Mesenchymal stem cell (in vitro differentiated cells and primary cell): Measurements from ENCODE around the gene PTPRR.
"Not testable (repeated sequence)": the region's sequence is repeated elsewhere in the genome, so short reads cannot be mapped to it uniquely, and the experiment has no call there.

Source experiments
- DNase-seq: peaks from one replicate; pipeline ENCODE4 v3.0.0-alpha.2; 2013
- H2AFZ ChIP-seq: one replicate; pipeline ENCODE4 v1.6.1; 2013; ENCODE audit warnings: low read depth, mild to moderate bottlenecking, control low read depth, inconsistent platforms, low read length, moderate library complexity
- H2AK5ac ChIP-seq: 2 replicates; pipeline ENCODE4 v1.6.1; 2013; ENCODE audit warnings: low read length, moderate library complexity, mild to moderate bottlenecking, inconsistent platforms; ENCODE audit not compliant: severe bottlenecking
- H2BK120ac ChIP-seq: one replicate; pipeline ENCODE4 v1.6.1; 2013; ENCODE audit warnings: low read depth, mild to moderate bottlenecking, inconsistent platforms, low read length, moderate library complexity
- H2BK12ac ChIP-seq, 2 experiments: one replicate each; pipeline ENCODE4 v1.6.1; 2013; ENCODE audit warnings: inconsistent platforms in 2 of 2, low read length in 2 of 2, mild to moderate bottlenecking in 2 of 2, moderate library complexity in 2 of 2, control low read depth in 1 of 2
- H2BK15ac ChIP-seq: one replicate; pipeline ENCODE4 v1.6.1; 2013; ENCODE audit warnings: mild to moderate bottlenecking, low read depth, inconsistent platforms; ENCODE audit not compliant: poor library complexity, severe bottlenecking
- H2BK5ac ChIP-seq: 2 replicates; pipeline ENCODE4 v1.6.1; 2013; ENCODE audit warnings: low read depth, mild to moderate bottlenecking, low read length, control low read depth, inconsistent platforms; ENCODE audit not compliant: poor library complexity, severe bottlenecking
- H3K14ac ChIP-seq, 2 experiments: one replicate each; pipeline ENCODE4 v1.6.1; 2013; ENCODE audit warnings: inconsistent platforms in 2 of 2, low read length in 2 of 2, control low read depth in 1 of 2, mild to moderate bottlenecking in 1 of 2, moderate library complexity in 1 of 2
- H3K18ac ChIP-seq, 2 experiments: one replicate each; pipeline ENCODE4 v1.6.1; 2013; ENCODE audit warnings: inconsistent platforms in 2 of 2, low read length in 2 of 2, control low read depth in 1 of 2, low read depth in 1 of 2, mild to moderate bottlenecking in 1 of 2
- H3K23ac ChIP-seq, 2 experiments: one replicate each; pipeline ENCODE4 v1.6.1; 2013; ENCODE audit warnings: inconsistent platforms in 2 of 2, low read length in 2 of 2, mild to moderate bottlenecking in 2 of 2, moderate library complexity in 2 of 2, control low read depth in 1 of 2
- H3K27ac ChIP-seq: 2 replicates; pipeline ENCODE4 v1.5.1; 2013; ENCODE audit warnings: mild to moderate bottlenecking, moderate library complexity, low read length, control low read depth, inconsistent platforms; ENCODE audit not compliant: poor library complexity, severe bottlenecking
- H3K27me3 ChIP-seq, 2 experiments: 2 replicates each; pipeline versions ENCODE4 v1.6.1 to v1.7.0; 2013; ENCODE audit warnings: low read length in 2 of 2, mild to moderate bottlenecking in 2 of 2, moderate library complexity in 2 of 2, control low read depth in 1 of 2, inconsistent platforms in 1 of 2; ENCODE audit not compliant: control insufficient read depth in 1 of 2, insufficient read depth in 1 of 2
- H3K36me3 ChIP-seq, 2 experiments: 2 replicates each; pipeline versions ENCODE4 v1.6.1 to v1.7.0; 2013; ENCODE audit warnings: low read length in 2 of 2, control low read depth in 1 of 2, inconsistent platforms in 1 of 2, low read depth in 1 of 2, mild to moderate bottlenecking in 1 of 2; ENCODE audit not compliant: insufficient read depth in 2 of 2, control insufficient read depth in 1 of 2
- H3K4ac ChIP-seq, 2 experiments: one replicate each; pipeline ENCODE4 v1.6.1; 2013; ENCODE audit warnings: inconsistent platforms in 2 of 2, low read length in 2 of 2, mild to moderate bottlenecking in 2 of 2, moderate library complexity in 2 of 2, control low read depth in 1 of 2, low read depth in 1 of 2
- H3K4me1 ChIP-seq: 2 replicates; pipeline ENCODE4 v1.6.1; 2013; ENCODE audit warnings: low read depth, low read length, control low read depth; ENCODE audit not compliant: control insufficient read depth, insufficient read depth
- H3K4me2 ChIP-seq: 2 replicates; pipeline ENCODE4 v1.6.1; 2013; ENCODE audit warnings: low read length, mild to moderate bottlenecking, inconsistent platforms; ENCODE audit not compliant: poor library complexity, severe bottlenecking
- H3K4me3 ChIP-seq, 2 experiments: 2 replicates each; pipeline versions ENCODE4 v1.5.1 to v1.7.0; 2013; ENCODE audit warnings: low read length in 2 of 2, mild to moderate bottlenecking in 2 of 2, control low read depth in 1 of 2, low read depth in 1 of 2; ENCODE audit not compliant: insufficient read depth in 1 of 2
- H3K79me1 ChIP-seq: replicated peaks from 2 replicates; pipeline ENCODE4 v1.6.1; 2013; ENCODE audit warnings: mild to moderate bottlenecking, control low read depth, low read length, inconsistent platforms; ENCODE audit not compliant: poor library complexity, severe bottlenecking
- H3K9ac ChIP-seq: 2 replicates; pipeline ENCODE4 v1.7.0; 2013; ENCODE audit warnings: mild to moderate bottlenecking, low read length, moderate library complexity
- H3K9me3 ChIP-seq: 2 replicates; pipeline ENCODE4 v1.7.0; 2013; ENCODE audit warnings: mild to moderate bottlenecking, low read length; ENCODE audit not compliant: control insufficient read depth
- H4K8ac ChIP-seq: one replicate; pipeline ENCODE4 v1.6.1; 2013; ENCODE audit warnings: inconsistent platforms, mild to moderate bottlenecking, low read length, moderate library complexity
- H4K91ac ChIP-seq: one replicate; pipeline ENCODE4 v1.6.1; 2013; ENCODE audit warnings: mild to moderate bottlenecking, low read length, inconsistent platforms
- WGBS: methylation state at CpG from one replicate; pipeline ENCODE4 v1.1.7; 2013; ENCODE audit warnings: mixed read lengths; 5-methylcytosine and 5-hydroxymethylcytosine counted together

The PTPRR gene

GRCh38 chr12:70739756-70740155 is 180.8 kb downstream of the PTPRR start:
- H3K14ac ChIP-seq = no peak overlapping the region
- no peak overlapping the region for H3K9ac ChIP-seq
- DNase-seq = no peak
- no peak overlapping the region for H2BK15ac ChIP-seq
- peaks cover 0 to 28% of the 10 kb centered on the region in 2 experiments for H3K27me3 ChIP-seq
- H3K18ac ChIP-seq = no peak overlapping the region
- H2BK120ac ChIP-seq = no peak overlapping the region
- no peak overlapping the region for H3K4me2 ChIP-seq
- H3K36me3 ChIP-seq = no peaks in the 10 kb centered on the region
- no peak overlapping the region for H4K8ac ChIP-seq
- H2BK5ac ChIP-seq = no peak overlapping the region
- H3K23ac ChIP-seq = no peak overlapping the region
- no peak overlapping the region for H3K27ac ChIP-seq
- no peaks in the 10 kb centered on the region for H3K9me3 ChIP-seq
- 94% methylated on average over 2 of the region's 2 CpGs for WGBS
- H2BK12ac ChIP-seq = no peak overlapping the region
- H3K4me3 ChIP-seq = no peak overlapping the region
- no peak overlapping the region for H3K4ac ChIP-seq
- no peak overlapping the region for H4K91ac ChIP-seq
- no peak overlapping the region for H2AFZ ChIP-seq
- no peaks in the 10 kb centered on the region for H3K79me1 ChIP-seq
- no peaks in the 10 kb centered on the region for H3K4me1 ChIP-seq
- no peak overlapping the region for H2AK5ac ChIP-seq

GRCh38 chr12:70736351-70737133 is 184.0 kb downstream of the PTPRR start:
- H3K23ac ChIP-seq = no peak overlapping the region
- H2BK15ac ChIP-seq = no peak overlapping the region
- no peak overlapping the region for H3K4ac ChIP-seq
- no peak overlapping the region for H3K18ac ChIP-seq
- no peak overlapping the region for H3K27ac ChIP-seq
- no peak overlapping the region for H4K8ac ChIP-seq
- peaks cover 0 to 13% of the 10 kb centered on the region in 2 experiments for H3K27me3 ChIP-seq
- no peak overlapping the region for H2BK12ac ChIP-seq
- no peak overlapping the region for H4K91ac ChIP-seq
- no peak overlapping the region for H2AK5ac ChIP-seq
- DNase-seq = no peak
- WGBS = 80% methylated on average over 7 of the region's 8 CpGs
- H3K4me1 ChIP-seq = no peaks in the 10 kb centered on the region
- no peak overlapping the region for H2BK5ac ChIP-seq
- no peaks in the 10 kb centered on the region for H3K9me3 ChIP-seq
- H3K79me1 ChIP-seq = no peaks in the 10 kb centered on the region
- H3K9ac ChIP-seq = no peak overlapping the region
- no peak overlapping the region for H3K4me2 ChIP-seq
- no peaks in the 10 kb centered on the region for H3K36me3 ChIP-seq
- no peak overlapping the region for H2AFZ ChIP-seq
- no peak overlapping the region for H2BK120ac ChIP-seq
- no peak overlapping the region for H3K4me3 ChIP-seq
- no peak overlapping the region for H3K14ac ChIP-seq

GRCh38 chr12:70735197-70735596 is 185.3 kb downstream of the PTPRR start:
- not testable (repeated sequence) for H3K27me3 ChIP-seq, H4K91ac ChIP-seq, H3K4me1 ChIP-seq, H3K9ac ChIP-seq, H4K8ac ChIP-seq, H2AK5ac ChIP-seq, H3K4me2 ChIP-seq, H3K36me3 ChIP-seq, H2BK120ac ChIP-seq, H2BK15ac ChIP-seq, H3K14ac ChIP-seq, H2AFZ ChIP-seq, H3K4ac ChIP-seq, H3K23ac ChIP-seq, H2BK12ac ChIP-seq, H3K9me3 ChIP-seq, H3K27ac ChIP-seq, DNase-seq, H2BK5ac ChIP-seq, H3K18ac ChIP-seq, H3K79me1 ChIP-seq, H3K4me3 ChIP-seq
- WGBS = 80% methylated on average over 1 of the region's 3 CpGs

DNA sequence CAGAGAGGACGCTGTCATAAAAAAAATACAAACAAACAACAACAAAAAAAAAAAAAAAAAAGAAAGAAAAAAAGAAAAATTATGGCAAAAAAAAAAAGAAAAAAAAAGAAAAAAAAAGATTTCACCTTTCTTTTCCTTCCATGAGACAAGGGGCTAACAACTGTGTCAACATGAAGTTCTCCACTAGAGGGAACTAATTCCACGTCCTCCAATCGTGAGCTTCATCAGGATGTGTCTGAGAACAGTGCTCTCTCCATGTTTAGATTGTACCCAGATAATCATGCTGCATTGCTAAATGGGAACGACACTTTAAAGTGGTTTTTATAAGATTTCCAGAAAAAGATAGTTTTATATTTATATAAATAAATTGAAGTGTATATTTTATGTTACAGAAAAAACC is 187.2 kb downstream of the PTPRR start:
- Histone ChIP-seq H3K9ac (no peak overlapping the region), H3K4ac (no peak overlapping the region), H3K18ac (no peak overlapping the region), H2AK5ac (no peak overlapping the region), H2BK12ac (no peak overlapping the region), H2BK120ac (no peak overlapping the region), H3K36me3 (no peaks in the 10 kb centered on the region), H4K8ac (no peak overlapping the region), H3K27me3 (peaks cover 0 to 10% of the 10 kb centered on the region in 2 experiments), H3K79me1 (no peaks in the 10 kb centered on the region), H2BK5ac (no peak overlapping the region), H3K4me2 (no peak overlapping the region), H3K23ac (no peak overlapping the region), H3K27ac (no peak overlapping the region), H3K14ac (no peak overlapping the region), H3K4me1 (no peaks in the 10 kb centered on the region), H4K91ac (no peak overlapping the region), H2BK15ac (no peak overlapping the region), H2AFZ (no peak overlapping the region), H3K4me3 (no peak overlapping the region), H3K9me3 (no peaks in the 10 kb centered on the region)
- DNase-seq = peak; percentile 73
- WGBS = 0% methylated on average over 3 of the region's 4 CpGs
